GM19023 (cell line): Measurements from ENCODE around the gene ZFYVE19.

Experiments used
- ATAC-seq: cut with Tn5 transposase; IDR thresholded peaks from one replicate; pipeline ENCODE4 v1.9.1; 2021; ENCODE audit warnings: mild to moderate bottlenecking, moderate library complexity; ENCODE audit not compliant: unreplicated experiment

Gene ZFYVE19

DNA sequence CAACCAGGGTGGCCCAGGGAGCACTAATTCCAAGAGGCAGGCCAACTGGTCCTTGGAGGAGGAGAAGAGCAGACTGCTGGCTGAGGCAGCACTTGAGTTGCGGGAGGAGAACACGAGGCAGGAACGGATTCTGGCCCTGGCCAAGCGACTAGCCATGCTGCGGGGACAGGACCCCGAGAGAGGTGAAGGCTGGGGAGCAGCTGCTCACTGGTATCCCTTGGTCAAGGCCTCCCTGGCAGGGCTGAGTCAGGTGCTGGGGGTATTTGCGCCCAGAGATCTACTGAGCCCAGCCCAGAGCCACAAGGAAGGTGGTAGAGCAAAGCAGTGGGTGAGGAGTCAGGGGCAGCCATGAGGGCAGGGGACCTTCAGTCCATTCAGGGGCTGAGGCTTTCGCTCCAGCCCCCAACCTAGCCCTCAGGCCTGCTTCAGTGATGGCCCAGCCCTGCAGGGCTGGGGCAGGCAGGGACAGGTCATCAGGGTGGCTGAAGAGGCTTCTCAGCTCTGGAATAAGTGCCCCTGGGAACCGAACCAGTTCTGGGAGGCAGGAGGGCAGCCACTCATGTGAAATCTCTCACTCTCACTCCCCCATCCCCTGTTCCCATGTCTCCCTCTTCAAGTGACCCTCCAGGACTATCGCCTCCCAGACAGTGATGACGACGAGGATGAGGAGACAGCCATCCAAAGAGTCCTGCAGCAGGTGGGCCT lies 6.0 kb downstream of the ZFYVE19 start:
- ATAC-seq: no peak

- ATAC-seq: no peak
Observed at GRCh38 chr15:40815042-40815698, 8.3 kb downstream of the ZFYVE19 start.

- ATAC-seq: no peak
Observed at GRCh38 chr15:40819048-40819447, 12.2 kb downstream of the ZFYVE19 start.

GRCh38 chr15:40821195-40821594 lies 14.3 kb downstream of the ZFYVE19 start:
- no peak for ATAC-seq

- no peak for ATAC-seq
Observed at GRCh38 chr15:40823572-40824343, 16.9 kb downstream of the ZFYVE19 start.

GRCh38 chr15:40825661-40826422 lies 19.0 kb downstream of the ZFYVE19 start:
- ATAC-seq: no peak

- no peak for ATAC-seq
Observed at GRCh38 chr15:40826423-40827075, 19.7 kb downstream of the ZFYVE19 start.

DNA sequence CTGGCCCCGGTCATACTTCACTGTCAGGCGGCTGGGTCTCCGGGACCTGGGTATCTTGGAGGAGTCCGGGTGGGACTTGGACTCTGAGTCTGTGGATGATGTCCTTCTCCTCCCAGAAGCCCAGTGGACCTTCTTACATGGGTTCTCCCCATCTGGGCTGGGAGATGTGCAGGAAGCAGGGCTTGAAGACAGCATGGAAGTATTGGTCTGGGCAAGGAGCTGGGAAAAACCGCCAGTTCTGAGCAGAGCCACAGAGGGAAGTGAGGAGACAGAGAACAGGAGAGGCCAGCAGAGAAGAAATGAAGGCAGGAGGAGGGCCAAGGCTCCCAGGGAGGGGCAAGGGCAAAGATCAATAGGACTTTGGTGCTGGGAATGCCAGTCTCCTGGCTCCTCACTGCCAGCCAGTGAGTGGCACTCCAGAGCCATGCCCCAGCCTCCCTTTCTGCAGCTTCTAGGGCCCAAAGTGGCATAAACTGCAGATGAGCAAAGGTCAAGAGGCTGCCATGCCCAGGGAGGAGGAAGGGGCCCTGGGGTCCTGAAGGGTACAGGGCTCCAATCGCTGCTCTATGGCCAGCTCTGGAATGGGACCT lies 21.7 kb downstream of the ZFYVE19 start, which contains the start of gene PPP1R14D:
Gene PPP1R14D (minus strand): TSS at position 262 of the 590 bp plus-strand sequence. CDS start 67 bp downstream, at position 195.
- no peak for ATAC-seq

GRCh38 chr15:40829115-40829514 lies 22.2 kb downstream of the ZFYVE19 start:
- no peak for ATAC-seq

DNA sequence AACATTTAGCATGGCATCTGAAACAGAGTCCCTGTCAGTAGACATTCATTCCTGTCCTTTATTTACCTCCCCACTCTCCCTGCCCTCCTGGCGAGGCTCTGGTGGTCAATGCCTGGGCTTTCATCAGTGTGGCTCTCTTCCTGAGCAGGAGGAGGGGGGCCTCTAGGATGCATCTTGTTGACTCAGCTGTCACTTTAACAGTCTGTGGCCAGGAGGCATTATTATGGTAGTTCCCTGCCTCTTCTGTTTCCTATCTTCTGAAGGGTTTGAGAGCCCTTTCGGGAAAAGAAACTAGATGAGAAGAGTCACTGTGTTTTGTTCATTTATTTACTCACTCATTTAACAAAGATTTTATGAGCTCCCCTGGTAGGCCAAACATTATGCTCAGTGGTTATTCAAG lies 24.0 kb downstream of the ZFYVE19 start:
- no peak for ATAC-seq

DNA sequence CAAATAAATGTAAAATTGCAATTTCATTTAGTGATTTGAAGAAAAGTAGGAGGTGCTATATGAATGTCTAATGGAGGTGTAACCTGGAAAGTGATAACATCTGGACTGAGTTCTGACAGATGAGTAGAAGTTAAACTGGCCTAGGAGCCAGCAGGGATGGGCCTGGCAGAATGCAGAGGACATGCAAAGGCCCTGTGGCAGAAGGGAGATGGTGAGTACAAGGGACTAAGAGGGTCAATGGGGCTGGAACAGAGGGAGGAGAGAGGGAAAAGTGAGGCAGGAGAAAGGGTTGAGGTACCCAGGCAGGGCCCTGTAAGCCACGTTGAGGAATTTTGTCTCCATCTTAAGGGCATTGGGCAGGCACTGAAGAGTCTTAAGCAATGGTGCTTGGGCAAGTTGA lies 25.0 kb downstream of the ZFYVE19 start:
- ATAC-seq: no peak

DNA sequence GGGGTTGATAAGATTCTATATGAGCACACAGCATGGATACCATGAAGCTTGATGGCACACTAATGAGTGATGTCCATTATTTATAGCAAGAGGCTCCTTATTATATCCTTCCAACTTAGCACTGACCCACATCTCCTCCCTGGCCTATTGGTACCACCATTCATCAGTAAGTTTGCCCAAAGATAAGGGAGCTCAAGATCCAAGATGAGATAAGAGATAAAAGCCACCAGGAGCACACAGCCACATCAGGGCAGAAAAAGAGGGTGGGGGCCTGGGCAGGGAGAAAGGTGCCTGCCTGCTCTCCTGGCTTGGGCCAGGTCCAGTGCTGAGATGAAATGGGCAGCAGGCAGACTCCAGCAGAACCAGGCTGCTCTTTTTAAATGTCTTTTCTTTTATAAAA lies 26.0 kb downstream of the ZFYVE19 start:
- no peak for ATAC-seq

DNA sequence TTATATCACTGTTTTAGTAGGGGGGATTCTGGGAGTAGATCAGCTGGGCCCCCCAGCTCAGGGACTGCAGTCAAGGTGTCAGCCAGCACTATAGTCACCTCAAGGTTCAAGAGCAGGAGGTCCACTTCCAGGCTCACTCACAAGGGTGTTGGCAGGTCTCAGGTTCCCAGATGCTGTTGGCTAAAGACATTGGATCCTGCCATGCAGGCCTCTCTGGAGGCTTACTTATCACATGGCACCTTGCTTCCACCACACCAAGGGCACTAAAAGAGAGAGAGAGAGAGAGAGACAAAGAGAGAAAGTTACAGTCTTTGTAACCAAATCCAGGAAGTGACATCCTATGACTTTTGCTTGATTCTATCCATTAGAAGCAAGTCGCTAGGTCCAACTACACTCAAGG lies 29.1 kb downstream of the ZFYVE19 start:
- ATAC-seq: no peak

GRCh38 chr15:40838756-40839155 lies 31.9 kb downstream of the ZFYVE19 start:
- ATAC-seq: no peak

DNA sequence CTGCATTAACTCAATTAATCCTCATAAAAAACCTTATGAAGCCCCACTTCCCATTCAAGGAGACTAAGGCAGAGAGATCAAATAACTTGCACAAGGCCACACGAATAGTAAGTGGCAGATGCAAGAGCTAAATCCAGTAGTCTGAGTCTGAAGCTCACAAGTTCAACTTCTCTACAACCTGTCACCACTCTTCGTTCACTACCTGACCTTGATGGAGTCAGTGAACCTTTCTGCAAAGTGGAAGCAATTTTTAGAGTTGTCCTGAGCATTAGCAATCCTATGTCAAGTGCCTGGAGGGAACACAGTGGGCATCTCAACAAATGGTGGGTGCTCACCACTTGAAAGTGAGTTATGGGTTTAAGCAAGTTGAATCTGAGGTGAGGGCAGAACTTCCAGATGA lies 34.9 kb downstream of the ZFYVE19 start:
- no peak for ATAC-seq

DNA sequence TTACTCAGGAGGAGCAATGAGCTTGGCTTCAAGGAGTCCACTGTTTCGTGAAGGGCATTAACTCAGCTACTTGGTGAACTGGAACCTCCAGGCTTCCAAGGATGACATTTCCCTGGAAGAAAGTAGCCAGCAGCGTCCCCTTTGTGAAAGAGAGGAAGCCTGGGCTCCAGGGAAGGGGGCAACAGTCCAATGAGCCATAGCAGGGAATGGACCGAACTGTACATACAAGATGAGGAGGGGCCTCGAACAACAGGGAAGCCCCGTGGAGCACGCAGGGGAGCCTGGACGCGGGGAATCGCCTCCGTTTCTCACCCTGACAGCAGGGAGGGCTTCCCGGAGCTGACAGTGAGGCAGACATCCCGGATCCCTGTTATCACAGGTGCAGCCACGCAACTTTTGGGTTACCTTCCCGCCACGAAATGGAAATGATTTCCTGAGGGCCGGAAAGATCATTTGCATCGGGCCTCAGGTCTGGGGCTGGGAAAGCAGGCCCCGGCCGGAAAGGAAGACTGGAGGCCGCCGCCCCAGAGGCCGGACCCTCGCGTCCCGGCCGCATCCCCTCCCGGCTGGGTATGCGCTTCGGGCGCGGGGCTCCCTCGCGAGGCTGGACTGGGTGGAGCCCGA lies 36.5 kb downstream of the ZFYVE19 start:
- ATAC-seq: no peak

- no peak for ATAC-seq
Observed at GRCh38 chr15:40843885-40844695, 37.2 kb downstream of the ZFYVE19 start, which contains the start of gene SPINT1. SPINT1 (plus strand) TSS chr15:40844048; CDS start chr15:40844555, 507 bp downstream.

DNA sequence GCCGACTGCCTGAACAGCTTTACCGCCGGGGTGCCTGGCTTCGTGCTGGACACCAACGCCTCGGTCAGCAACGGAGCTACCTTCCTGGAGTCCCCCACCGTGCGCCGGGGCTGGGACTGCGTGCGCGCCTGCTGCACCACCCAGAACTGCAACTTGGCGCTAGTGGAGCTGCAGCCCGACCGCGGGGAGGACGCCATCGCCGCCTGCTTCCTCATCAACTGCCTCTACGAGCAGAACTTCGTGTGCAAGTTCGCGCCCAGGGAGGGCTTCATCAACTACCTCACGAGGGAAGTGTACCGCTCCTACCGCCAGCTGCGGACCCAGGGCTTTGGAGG lies 37.8 kb downstream of the ZFYVE19 start:
- ATAC-seq: no peak

GRCh38 chr15:40845036-40845435 lies 38.1 kb downstream of the ZFYVE19 start:
- ATAC-seq: no peak
